HG02943 (cell line): Measurements from ENCODE around the gene FMN1.

ENCODE experiments used
- ATAC-seq: cut with Tn5 transposase; IDR thresholded peaks from one replicate; pipeline ENCODE4 v1.9.1; 2021; ENCODE audit warnings: mild to moderate bottlenecking, low read depth, moderate library complexity; ENCODE audit not compliant: unreplicated experiment

FMN1 gene

DNA sequence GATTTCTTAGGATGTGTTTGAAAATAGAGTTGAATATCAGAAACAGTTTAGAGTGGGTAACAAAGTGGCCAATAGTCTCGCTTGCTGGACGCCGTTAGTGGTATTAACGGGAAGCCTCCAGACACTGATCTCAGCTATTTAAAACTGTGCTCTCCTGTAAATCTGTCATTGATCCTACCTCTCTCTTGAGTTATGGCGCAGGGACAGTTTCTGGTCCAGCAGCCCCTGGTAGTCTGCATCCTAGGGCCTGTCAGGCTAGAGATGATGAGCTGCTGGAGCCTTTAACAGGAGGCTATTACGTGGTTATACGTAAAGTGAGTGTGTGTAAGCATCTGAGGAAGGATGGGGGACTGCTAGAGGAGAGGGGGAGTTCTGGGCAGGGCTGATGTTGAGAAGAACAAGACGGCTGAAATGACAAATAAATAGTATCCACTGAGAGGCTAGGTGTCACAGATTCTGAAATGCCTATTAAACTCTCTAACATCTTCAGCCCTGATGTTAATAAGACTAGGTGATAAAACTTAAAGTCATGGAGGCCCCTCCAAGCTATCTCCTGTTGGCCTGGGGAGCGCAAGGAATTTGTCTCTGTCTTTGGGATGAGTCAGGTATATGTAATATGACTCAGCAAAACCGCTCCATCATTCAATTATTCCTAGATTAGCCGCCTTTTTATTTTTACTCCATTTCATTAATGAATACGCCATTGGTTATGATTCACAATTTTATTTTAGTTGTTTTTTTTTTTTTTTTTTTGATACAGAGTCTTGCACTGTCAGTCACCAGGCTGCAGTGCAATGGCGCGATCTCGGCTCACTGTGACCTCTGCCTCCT lies 321.0 kb downstream of the FMN1 start:
- ATAC-seq = no peak

DNA sequence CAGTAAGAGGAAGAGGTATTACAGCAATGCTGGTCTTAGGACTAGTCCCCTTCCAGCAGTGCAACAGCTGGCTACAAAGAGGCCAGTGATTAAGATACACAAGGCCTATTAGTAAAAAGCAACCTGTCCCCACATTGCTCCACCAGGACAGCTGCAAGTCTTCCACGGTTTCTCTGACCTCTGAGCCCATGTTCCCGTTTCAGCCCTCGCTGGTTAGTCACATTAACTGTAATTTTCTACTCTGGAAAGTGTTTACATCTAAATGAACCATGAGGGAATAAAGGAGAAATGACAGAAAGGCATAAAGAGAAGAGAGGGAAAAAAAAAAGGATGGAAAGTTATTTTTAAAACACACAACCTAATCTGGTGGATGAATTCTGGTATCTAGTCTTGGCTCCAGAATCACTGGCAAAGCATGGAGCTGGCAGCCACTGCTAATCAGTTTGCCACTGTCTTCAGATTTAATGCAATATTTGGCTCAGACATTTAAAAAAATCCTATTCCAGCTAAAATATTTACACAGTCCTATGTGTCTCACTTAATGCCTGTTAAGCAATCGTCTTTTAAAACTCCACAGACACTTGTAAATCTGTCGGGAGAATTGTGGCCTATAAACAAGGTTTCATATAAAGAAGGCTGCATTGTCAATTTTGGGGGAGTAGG lies 321.8 kb downstream of the FMN1 start:
- ATAC-seq = no peak

DNA sequence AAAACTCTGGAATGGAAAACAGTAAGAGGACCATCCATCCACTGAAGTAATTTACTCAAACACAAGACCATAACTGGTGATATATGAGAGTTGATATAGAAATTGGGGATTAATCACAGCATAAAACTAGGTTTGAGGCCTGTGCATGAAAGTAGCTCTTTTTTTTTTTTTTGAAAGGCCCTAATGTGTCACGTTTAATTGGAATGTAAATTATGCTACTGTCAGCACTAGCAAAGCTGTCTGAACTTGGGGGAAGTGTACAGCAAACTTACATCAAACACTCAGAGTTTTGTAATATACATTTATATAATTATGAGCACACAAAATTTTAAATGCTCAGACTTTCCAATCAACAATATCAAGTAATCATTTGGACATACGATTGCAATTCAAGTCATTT lies 322.6 kb downstream of the FMN1 start:
- ATAC-seq = no peak

DNA sequence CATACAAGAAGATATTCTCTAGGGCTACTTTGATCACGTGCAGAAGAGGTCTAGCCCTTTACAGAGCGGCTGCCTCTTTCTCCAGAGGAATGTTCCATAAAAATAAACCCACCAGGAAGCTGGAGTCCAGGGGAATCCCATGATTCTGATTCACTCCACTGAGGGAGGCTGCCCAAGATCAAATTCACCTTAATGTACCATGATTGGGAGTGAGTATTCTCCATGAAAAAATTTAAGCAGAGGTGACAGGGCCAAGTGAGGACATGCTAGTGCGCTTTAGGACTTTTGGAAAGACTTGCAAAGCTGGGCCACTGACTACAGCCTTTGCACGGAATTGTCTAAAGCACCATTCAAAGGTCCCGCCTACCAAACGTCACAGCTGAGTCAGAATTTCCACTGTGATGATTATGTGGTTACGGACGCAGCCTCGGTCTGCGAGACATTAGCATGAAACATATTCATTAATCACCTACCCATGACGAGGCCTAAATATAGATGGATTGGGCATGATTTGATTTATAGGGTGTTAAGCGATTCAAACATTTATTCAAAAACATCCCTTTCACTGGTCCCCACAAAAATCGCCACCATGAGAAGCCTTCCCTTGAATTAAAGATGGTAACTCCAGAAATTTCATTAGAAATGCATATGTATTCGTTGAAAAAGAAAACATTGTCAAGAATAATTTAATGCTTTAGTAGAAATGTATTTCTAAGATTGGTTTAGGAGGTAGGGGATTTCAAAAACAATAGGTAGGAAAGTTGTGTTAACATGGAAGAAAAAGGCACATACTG lies 324.1 kb downstream of the FMN1 start:
- no peak for ATAC-seq

DNA sequence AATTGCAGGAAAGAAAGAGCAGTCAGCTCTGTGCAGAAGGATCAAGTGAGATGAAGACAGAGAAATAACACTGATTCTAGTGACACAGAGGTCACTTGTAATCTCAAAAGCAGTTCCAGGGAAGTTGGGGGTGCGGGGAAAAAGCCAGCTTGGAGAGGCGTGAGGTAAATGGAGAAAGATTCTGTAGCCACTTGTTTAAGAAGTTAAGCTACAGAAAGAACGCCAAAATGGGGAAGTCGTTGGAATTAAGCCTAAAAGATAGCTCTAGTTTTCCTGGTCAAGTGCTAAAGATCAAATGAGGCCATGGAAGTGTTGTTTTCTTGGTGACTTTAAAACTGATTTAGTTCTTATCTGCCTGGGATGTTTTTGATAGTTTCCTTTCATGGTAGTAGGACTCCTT lies 324.7 kb downstream of the FMN1 start:
- ATAC-seq = no peak

DNA sequence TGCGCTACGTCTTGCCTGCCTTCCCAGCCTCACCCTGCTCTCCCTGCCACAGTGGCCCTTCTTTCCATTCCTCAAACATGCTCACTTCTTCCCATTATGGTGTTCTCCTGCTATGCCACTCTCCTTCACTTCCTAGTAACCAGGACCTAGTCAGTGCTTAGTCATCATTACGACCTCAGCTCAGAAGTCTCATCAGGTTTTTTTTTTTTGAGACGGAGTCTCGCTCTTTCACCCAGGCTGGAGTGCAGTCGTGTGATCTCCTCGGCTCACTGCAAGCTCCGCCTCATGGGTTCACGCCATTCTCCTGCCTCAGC lies 327.2 kb downstream of the FMN1 start:
- ATAC-seq = no peak

DNA sequence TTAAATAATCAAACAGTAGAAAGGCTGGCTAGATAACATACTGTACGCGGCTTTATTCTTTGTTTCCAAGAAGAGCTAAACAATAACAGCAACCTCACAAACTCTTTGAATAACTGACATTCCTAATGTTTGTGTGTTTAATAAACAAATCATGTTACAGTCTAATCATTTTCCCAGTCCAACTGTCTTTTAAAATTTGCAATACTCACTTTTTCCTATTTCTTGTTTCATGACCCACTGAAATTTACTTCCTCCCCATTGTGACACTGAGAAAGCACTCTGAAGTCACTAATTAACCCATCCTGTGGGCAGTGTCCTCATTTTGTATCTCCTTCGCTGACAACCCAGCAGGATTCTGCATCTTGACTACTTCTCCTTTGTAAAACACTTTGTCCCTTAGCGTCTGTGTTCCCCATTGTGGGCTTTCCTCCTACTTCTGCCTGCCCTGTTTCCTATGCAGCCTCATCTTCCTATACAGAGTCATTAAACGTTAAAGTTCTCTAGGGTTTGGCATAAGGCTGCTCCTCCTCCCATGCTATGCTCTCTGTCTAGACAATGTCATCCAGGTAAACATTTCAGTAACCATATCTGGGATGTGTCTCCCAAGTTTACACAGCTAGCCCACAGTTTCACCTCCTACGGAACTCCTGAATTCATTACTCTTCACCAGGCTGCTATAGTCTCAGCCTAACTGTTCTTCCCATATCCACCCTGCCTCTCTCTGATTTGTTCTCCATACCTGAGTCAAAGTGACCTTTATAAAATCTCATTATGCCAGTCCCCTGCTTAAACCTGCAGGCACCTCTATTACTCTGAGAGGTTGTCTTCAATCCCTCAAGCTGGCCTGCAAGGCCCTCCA lies 327.8 kb downstream of the FMN1 start:
- ATAC-seq = no peak

DNA sequence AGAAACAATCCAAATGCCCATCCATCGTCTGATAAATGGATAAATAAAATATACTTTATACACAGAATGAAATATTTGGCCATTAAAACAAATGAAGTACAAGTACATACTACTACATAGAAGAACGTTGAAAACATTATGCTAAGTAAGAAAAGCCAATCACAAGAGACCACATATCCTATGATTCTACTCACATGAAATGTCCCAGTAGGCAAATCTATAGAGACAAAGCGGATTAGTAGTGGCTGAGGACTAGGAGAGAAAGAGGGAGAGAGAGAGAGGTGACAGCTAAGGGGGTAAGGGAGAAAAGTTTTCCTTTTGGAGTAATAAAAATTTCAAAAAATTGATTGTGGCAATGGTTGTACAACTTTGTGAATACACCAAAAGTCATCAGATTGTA lies 329.7 kb downstream of the FMN1 start:
- no peak for ATAC-seq

DNA sequence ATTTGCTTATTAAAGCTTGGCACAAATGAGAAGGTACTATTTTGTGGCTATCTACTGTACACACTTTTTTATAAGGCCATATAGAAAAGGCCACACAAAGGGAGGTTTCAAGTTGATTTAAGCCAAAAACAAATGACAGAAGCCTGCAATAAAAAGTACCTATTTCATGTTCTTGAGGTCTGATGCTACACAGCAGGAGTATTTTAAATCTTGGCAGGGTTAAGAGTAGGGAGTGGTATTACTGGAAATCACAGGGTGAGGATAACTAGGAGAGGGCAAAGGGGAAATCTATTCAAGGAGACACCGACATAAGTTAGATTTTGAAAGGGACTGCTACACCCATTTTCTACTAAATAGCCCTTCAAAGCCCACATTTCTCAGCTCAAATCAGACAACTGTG lies 330.5 kb downstream of the FMN1 start:
- ATAC-seq = no peak

DNA sequence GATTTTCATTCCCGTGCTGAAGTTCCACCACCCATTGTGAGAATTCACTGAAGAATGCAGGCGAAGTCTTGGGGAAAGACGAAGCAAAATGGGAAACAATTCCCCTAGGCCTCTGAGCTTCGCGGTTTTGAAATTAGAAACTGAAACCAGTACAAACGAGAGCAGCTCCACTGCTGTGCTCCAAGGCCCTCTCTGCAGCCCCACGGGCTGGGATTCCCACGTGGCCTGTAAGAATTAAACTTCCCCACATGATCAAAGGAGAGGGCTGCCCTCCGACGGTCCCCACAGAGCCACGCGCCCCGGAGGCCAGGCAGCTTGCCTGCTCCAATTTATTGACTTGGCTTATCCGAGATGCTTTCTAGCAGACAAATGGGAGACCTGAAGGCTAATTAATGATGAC lies 332.8 kb downstream of the FMN1 start:
- ATAC-seq = no peak

DNA sequence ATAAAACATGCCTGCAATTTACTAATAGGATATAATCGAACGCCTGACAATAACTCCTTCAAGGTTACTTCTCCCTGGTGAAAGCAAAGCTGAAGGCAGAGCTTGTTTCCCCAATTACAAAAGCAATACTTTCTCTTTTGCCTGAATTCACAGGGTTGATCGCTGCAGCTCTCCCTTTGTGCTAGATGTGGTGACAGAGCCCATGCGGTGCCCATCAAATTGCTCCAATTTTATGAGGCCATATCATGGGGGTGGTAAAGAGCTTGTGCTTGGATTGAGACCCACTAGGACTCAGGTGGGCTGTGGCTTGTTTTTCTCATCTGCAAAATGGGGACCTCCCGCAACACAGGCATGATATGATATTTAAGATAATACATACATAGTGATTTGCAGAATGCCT lies 333.3 kb downstream of the FMN1 start:
- ATAC-seq = no peak

DNA sequence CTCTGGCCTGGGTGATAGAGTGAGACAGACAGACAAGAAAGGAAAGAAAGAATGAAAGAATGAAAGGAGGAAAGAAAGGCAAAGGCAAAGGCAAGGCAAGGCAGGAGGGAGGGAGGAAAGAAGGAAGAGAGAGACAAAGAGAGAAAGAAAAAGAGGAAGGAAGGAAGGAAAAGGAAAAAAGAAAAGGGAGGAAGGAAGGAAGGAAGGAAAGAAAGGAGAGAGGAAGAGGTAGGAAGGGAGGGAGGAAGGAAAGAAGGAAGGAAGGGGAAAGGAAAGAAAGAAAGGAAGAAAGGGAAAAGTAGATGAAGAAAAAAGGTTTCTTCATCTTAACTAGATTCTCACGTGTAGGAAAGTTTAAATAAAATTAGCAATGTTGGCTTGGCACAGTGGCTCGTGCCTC lies 334.5 kb downstream of the FMN1 start:
- ATAC-seq = no peak

DNA sequence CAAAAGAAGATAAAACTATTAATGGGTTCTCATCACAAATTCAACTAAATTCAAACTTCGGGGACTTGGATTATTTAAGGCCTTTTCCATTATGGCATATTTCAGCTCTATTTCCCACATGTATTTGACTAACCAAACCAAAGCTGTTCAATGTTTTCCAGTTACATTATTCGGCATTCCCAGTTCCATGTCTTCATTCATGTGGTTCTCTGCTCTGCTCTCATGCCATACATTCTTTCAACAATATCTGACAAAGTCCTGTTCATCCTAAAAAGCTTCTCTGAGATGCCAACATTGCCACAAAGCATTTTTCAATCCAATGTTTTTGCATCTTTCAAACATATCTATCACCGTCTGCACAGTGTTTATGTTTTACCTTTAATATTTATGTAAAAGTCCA lies 335.3 kb downstream of the FMN1 start:
- no peak for ATAC-seq

DNA sequence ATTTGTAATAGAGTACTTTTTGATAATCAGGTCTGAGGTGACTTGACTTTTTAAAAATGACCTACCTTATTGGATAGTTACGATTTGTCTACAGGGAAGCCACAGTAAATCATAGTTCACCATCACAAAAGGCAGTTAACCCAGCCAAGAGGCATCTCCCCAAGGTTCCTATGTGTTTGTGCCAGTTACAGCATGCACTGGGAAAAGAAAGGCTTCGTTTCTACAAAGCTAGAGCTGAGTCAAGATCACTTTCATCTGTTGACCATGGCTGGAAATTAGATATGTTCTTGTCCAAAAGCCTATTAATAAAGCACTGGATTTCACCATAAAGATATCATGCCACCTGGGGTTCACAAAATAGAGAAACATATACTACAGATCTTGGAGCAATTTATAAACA lies 336.8 kb downstream of the FMN1 start:
- no peak for ATAC-seq

DNA sequence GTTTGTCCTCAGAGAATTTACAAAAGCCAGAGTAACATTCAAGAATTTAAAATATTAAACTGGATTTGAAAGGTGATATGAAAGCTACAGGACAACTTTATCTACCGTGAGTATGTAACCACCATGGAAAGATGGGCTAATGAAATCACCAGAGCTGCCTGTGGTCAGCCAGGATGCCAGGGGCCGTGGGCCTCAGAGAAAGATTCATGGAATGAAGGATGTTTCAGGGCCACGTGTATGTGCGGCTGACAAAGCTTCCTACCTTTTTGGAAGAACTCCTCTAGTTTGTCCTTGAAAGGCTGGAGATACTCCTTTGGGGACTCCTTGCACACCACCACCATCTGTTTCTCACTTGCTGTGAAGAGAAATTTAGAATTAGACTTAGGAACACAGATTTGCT lies 337.8 kb downstream of the FMN1 start:
- ATAC-seq = no peak

DNA sequence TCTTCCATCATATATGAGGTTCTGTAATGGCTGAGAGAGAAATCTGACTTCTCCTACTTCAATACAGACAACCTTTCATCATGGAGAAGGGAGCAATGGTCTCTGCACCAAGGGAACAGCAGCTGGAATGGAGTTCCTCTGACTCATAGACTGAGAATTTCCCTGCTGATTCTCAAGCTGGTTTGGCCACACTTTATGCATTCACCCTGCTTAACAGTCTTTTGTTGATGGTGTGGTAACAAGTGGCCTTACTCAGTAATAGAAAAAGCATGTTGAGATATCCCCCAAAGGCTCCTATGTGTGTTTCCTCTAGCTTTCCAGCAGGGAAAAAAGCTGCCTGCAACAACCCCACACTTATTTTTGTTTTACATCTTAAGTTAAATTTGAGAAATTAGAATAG lies 338.6 kb downstream of the FMN1 start:
- ATAC-seq = no peak

DNA sequence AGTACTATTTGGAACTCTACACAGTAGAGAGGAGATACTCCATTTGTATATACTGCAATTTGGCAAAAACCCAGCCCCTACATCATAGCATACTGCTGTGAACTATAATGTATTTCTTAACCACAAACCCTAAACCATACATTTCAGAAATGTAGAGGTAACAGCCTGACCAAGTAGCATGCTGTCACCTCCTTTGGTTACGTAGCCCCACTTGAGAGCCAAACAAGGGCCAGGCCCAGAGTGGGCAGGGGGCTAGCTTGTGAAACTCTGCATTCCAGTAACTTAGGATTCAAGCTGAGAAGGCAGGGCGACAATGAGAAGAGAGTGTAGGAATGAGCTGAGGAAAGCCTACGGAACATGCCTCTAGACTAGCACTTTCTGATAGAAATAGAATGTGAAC lies 340.9 kb downstream of the FMN1 start:
- no peak for ATAC-seq

DNA sequence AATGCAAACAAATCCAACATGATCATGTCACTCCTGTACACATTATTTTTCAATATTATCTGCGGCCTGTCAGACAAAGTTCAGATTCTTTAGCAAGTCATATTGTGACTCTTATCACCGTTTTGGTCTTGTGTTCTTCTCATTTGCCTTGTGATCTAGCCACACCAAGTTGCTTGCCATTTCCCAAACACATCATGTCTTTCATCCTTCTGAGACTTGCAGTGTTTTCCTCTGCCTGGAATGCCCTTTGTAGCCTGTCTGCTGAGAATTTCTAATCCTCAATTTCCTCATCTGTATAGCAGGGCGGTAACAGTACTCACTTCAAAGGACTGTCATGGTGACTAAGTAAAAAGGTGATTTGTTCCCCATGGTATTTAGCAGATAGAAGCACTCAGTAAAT lies 341.7 kb downstream of the FMN1 start:
- ATAC-seq = no peak

DNA sequence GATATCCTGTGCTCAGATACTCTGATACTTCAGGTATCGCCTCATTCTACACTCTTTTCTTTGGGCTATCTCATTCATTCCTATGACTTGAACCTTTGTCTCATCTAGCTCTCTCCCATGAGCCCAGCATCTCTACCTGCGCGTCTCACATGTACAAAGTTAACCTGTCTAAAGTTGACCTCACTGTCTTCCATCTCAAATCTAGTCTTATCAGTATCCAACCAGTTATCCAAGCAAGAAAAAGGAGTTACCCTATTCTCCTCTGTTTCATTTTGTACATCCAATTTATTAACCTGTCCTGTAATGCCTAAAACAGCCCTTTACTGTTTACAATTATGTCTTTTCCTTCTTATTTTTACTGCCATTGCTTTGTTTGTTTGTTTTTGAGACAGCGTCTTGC lies 342.5 kb downstream of the FMN1 start:
- no peak for ATAC-seq

DNA sequence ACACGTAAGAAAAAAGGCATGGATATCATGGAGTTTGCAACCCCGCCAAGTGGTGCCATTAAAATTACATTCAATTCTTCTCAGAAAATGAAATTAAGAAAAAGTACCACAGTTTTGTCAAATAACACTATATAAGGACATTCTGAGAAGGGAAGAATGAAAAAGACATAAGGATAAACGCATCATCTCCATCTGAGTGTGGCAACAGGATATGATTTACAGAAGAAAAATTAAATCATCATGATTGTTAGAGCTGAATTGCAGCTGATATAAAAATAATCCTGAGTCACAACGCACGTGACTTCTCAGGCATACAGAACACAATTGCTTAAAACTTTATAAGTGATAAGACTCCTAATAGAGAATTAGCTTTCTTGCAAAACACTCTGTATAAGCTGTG lies 342.9 kb downstream of the FMN1 start:
- no peak for ATAC-seq
